H1 (cell line): ENCODE data around the gene CCDC120. TPM values are rescaled to one million over a fixed set of nuclear protein-coding genes. Genes with fewer than 3 reads are reported as not detected.

ENCODE experiments used
- CTCF ChIA-PET: fragments of 300-600 bp; sonication (Branson Sonifier 250); formaldehyde crosslinking; loops from one replicate; lab custom pipeline; 2021; ENCODE audit not compliant: partially characterized antibody; lab: Charles Lee
- POLR2A ChIA-PET: fragments of 300-600 bp; sonication (Branson Sonifier 250); formaldehyde crosslinking; loops from one replicate; lab custom pipeline; 2021; ENCODE audit warnings: inconsistent platforms; ENCODE audit not compliant: partially characterized antibody; lab: Charles Lee
- DNase-seq, 2 experiments: peaks; one replicate each; pipeline versions ENCODE4 v3.0.0 to v3.0.0-alpha.2; 2010 to 2022; ENCODE audit warnings: low spot score in 2 of 2, low read depth in 1 of 2, mixed read lengths in 1 of 2
- FAIRE-seq: peaks from 2 replicates; lab custom pipeline; 2011; peaks lifted over from hg19 to GRCh38; lab: Jason Lieb, UNC
- H2AFZ ChIP-seq: 2 replicates; pipeline ENCODE4 v1.8.1; 2012; ENCODE audit warnings: low read length, inconsistent platforms
- H2AK5ac ChIP-seq: 2 replicates; pipeline ENCODE4 v1.6.1; 2013; ENCODE audit warnings: low read depth, low read length
- H2BK120ac ChIP-seq: replicated peaks from 2 replicates; pipeline ENCODE3; 2013; ENCODE audit warnings: low read depth, low read length, inconsistent platforms
- H2BK12ac ChIP-seq: 2 replicates; pipeline ENCODE4 v1.6.1; 2013; ENCODE audit warnings: low read depth, low read length
- H2BK15ac ChIP-seq: 2 replicates; pipeline ENCODE4 v1.6.1; 2013; ENCODE audit warnings: low read length
- H2BK20ac ChIP-seq: 2 replicates; pipeline ENCODE4 v1.6.1; 2013; ENCODE audit warnings: low read length
- H2BK5ac ChIP-seq: 2 replicates; pipeline ENCODE4 v1.6.1; 2013; ENCODE audit warnings: low read depth, low read length
- H3K14ac ChIP-seq: 2 replicates; pipeline ENCODE4 v1.6.1; 2013; ENCODE audit warnings: inconsistent platforms; ENCODE audit not compliant: insufficient read length
- H3K18ac ChIP-seq: 2 replicates; pipeline ENCODE4 v1.6.1; 2013; ENCODE audit warnings: low read length; ENCODE audit errors: extremely low read depth
- H3K23ac ChIP-seq: 2 replicates; pipeline ENCODE4 v1.6.1; 2013; ENCODE audit warnings: inconsistent platforms; ENCODE audit not compliant: insufficient read length
- H3K23me2 ChIP-seq: 2 replicates; pipeline ENCODE4 v1.6.1; 2013; ENCODE audit warnings: low read depth, low read length
- H3K27ac ChIP-seq: 2 replicates; pipeline ENCODE4 v1.6.1; 2011; ENCODE audit warnings: low read depth, low read length, inconsistent platforms
- H3K27me3 ChIP-seq, 4 experiments: replicated peaks in 1 of 4; 1 replicate in 1 of 4; 2 replicates in 3 of 4; pipeline versions ENCODE4 v1.6.1 to v1.8.1; 2011 to 2013; ENCODE audit warnings: low read length in 3 of 4, mild to moderate bottlenecking in 3 of 4, inconsistent platforms in 2 of 4, mixed read lengths in 2 of 4, moderate library complexity in 1 of 4; ENCODE audit not compliant: control insufficient read depth in 3 of 4, insufficient read depth in 3 of 4; ENCODE audit errors: extremely low read depth in 1 of 4
- H3K36me3 ChIP-seq, 4 experiments: 2 replicates each; pipeline versions ENCODE4 v1.6.1 to v1.8.1; 2011 to 2013; ENCODE audit warnings: mild to moderate bottlenecking in 4 of 4, low read length in 3 of 4, moderate library complexity in 2 of 4, control low read depth in 1 of 4, inconsistent platforms in 1 of 4; ENCODE audit not compliant: insufficient read depth in 4 of 4, control insufficient read depth in 2 of 4
- H3K4ac ChIP-seq: replicated peaks from 2 replicates; pipeline ENCODE3; 2013; ENCODE audit warnings: low read length, low read depth, mixed read lengths, inconsistent platforms; ENCODE audit not compliant: insufficient read length
- H3K4me1 ChIP-seq, 4 experiments: replicated peaks in 1 of 4; 1 replicate in 1 of 4; 2 replicates in 3 of 4; pipeline versions ENCODE4 v1.6.1 to v1.8.1; 2011 to 2013; ENCODE audit warnings: low read length in 3 of 4, inconsistent platforms in 2 of 4, mixed read lengths in 1 of 4; ENCODE audit not compliant: insufficient read depth in 4 of 4, control insufficient read depth in 3 of 4
- H3K4me2 ChIP-seq, 2 experiments: 2 replicates each; pipeline versions ENCODE4 v1.6.1 to v1.8.1; 2011 to 2013; ENCODE audit warnings: low read depth in 2 of 2, low read length in 2 of 2, control low read depth in 1 of 2, inconsistent platforms in 1 of 2, mild to moderate bottlenecking in 1 of 2; ENCODE audit not compliant: insufficient read depth in 1 of 2
- H3K4me3 ChIP-seq, 4 experiments: fragments of 200-600, 300-600 bp in 1 of 4; sonication (generic), shearing (Covaris generic), sonication (Bioruptor Twin) in 1 of 4; 2 replicates each; pipeline versions ENCODE4 v1.5.1 to v1.8.1; 2011 to 2016; ENCODE audit warnings: low read length in 4 of 4, low read depth in 3 of 4, control low read depth in 2 of 4, inconsistent platforms in 2 of 4, mild to moderate bottlenecking in 2 of 4, mixed read lengths in 1 of 4, moderate library complexity in 1 of 4; ENCODE audit not compliant: insufficient read depth in 2 of 4; ENCODE audit errors: extremely low read depth in 1 of 4
- H3K56ac ChIP-seq: replicated peaks from 2 replicates; pipeline ENCODE3; 2013; ENCODE audit warnings: low read depth, mild to moderate bottlenecking, mixed read lengths, low read length, inconsistent platforms; ENCODE audit not compliant: insufficient read length
- H3K79me1 ChIP-seq: 2 replicates; pipeline ENCODE4 v1.6.1; 2013; ENCODE audit warnings: low read depth, low read length, control low read depth
- H3K79me2 ChIP-seq, 2 experiments: 2 replicates each; pipeline versions ENCODE4 v1.6.1 to v1.8.1; 2012 to 2013; ENCODE audit warnings: low read length in 2 of 2, mild to moderate bottlenecking in 2 of 2, inconsistent platforms in 1 of 2; ENCODE audit not compliant: insufficient read depth in 2 of 2, control insufficient read depth in 1 of 2
- H3K9ac ChIP-seq, 4 experiments: replicated peaks in 1 of 4; 1 replicate in 1 of 4; 2 replicates in 3 of 4; pipeline versions ENCODE4 v1.6.1 to v1.8.1; 2011 to 2013; ENCODE audit warnings: low read depth in 3 of 4, low read length in 3 of 4, control low read depth in 2 of 4, mild to moderate bottlenecking in 2 of 4, moderate library complexity in 2 of 4, inconsistent platforms in 1 of 4; ENCODE audit errors: extremely low read depth in 1 of 4
- H3K9me3 ChIP-seq, 2 experiments: 2 replicates each; pipeline versions ENCODE4 v1.6.1 to v1.8.1; 2012 to 2013; ENCODE audit warnings: mild to moderate bottlenecking in 2 of 2, moderate library complexity in 2 of 2, control low read depth in 1 of 2, inconsistent platforms in 1 of 2, low read depth in 1 of 2, low read length in 1 of 2, mixed read lengths in 1 of 2; ENCODE audit not compliant: insufficient read depth in 2 of 2
- H4K20me1 ChIP-seq, 2 experiments: replicated peaks in 1 of 2; 2 replicates each; pipeline versions ENCODE3 to v1.8.1; 2011 to 2013; ENCODE audit warnings: inconsistent platforms in 2 of 2, low read length in 2 of 2, mild to moderate bottlenecking in 1 of 2; ENCODE audit not compliant: insufficient read depth in 2 of 2, control insufficient read depth in 1 of 2
- H4K5ac ChIP-seq: 2 replicates; pipeline ENCODE4 v1.6.1; 2013; ENCODE audit warnings: low read length, low read depth, mixed read lengths, inconsistent platforms; ENCODE audit not compliant: insufficient read length
- H4K8ac ChIP-seq: 2 replicates; pipeline ENCODE4 v1.8.0; 2013; ENCODE audit warnings: mild to moderate bottlenecking, moderate library complexity, low read length, inconsistent platforms; ENCODE audit not compliant: insufficient read depth; ENCODE audit errors: extremely low read depth
- H4K91ac ChIP-seq: replicated peaks from 2 replicates; pipeline ENCODE3; 2013; ENCODE audit warnings: low read length, mixed read lengths, inconsistent platforms; ENCODE audit not compliant: insufficient read length
- CTBP2 ChIP-seq: IDR thresholded peaks from 2 replicates; pipeline ENCODE4 v1.7.0; 2011; ENCODE audit warnings: borderline replicate concordance, mild to moderate bottlenecking, moderate library complexity, mixed read lengths, low read length; ENCODE audit not compliant: insufficient read depth, insufficient read length
- EGR1 ChIP-seq: IDR thresholded peaks from 2 replicates; pipeline ENCODE4 v1.6.1; 2011; ENCODE audit warnings: low read depth, low read length, borderline replicate concordance
- KDM4A ChIP-seq: IDR thresholded peaks from one replicate; pipeline ENCODE4 v1.7.1; 2012; ENCODE audit warnings: low read depth, mild to moderate bottlenecking, moderate library complexity, low read length, inconsistent platforms; ENCODE audit not compliant: severe bottlenecking
- RFX5 ChIP-seq: IDR thresholded peaks from 2 replicates; pipeline ENCODE4 v1.6.1; 2011; ENCODE audit warnings: low read depth, low read length, improper control_type of control experiment, borderline replicate concordance
- WGBS, 2 experiments: shearing (Covaris generic) in 1 of 2; methylation state at CpG; one replicate each; pipeline versions ENCODE4 v1.1.6 to v1.1.7; 2013 to 2015; ENCODE audit warnings: low lambda C conversion rate in 2 of 2, mixed read lengths in 2 of 2, inconsistent platforms in 1 of 2, low coverage in 1 of 2, missing lambda C conversion rate in 1 of 2; ENCODE audit not compliant: insufficient replicate concordance in 2 of 2, insufficient coverage in 1 of 2, insufficient read length in 1 of 2; ENCODE audit errors: extremely low coverage in 1 of 2, missing lambda C conversion rate in 1 of 2; 5-methylcytosine and 5-hydroxymethylcytosine counted together
- polyA plus RNA-seq, 7 experiments: library from polyadenylated mRNA; depleted of rRNA in 3 of 7; stranded (reverse) in 5 of 7; unstranded in 2 of 7; fragments of >200 nt in 5 of 7; fragments of 200-250 nt in 2 of 7; gene quantifications; 1 replicate in 5 of 7; 2 replicates in 1 of 7; 4 replicates in 1 of 7; pipeline versions ENCODE4 v1.2.1 to v1.2.3, GENCODE V29; 2011 to 2013; ENCODE audit warnings: missing spikeins in 2 of 7, mixed read lengths in 2 of 7
- total RNA-seq: library from RNA; stranded (reverse); fragmentation: NEBNext Ultra II Directional; extraction: Animal tissue kit (Norgen Biotek cat#: 25700); gene quantifications from 2 replicates; pipeline ENCODE4 v1.2.1, GENCODE V29; 2021

Gene CCDC120
- total and polyA plus RNA-seq, 2 of the 8 experiments (the other 6 are each of a cell fraction or from before 2014, with no cell fraction given) = 4.9 to 11.9 TPM

- no peak for FAIRE-seq
- Histone ChIP-seq H3K27ac (no peak overlapping the region), H2AFZ (no peak overlapping the region)
Measured at GRCh38 chrX:49072712-49073095, 13.9 kb downstream of the CCDC120 start.

More at GRCh38 chrX:49072712-49073095, 13.9 kb downstream of the CCDC120 start:
- Histone ChIP-seq H4K5ac (no peak overlapping the region), H2BK15ac (no peak overlapping the region), H3K27me3 (no peaks in the 10 kb centered on the region), H4K8ac (no peak overlapping the region)
- no peak for TF ChIP-seq RFX5
- TF ChIP-seq KDM4A = peak; percentile 2
- no peak for TF ChIP-seq CTBP2
- TF ChIP-seq EGR1 = no peak
- TF ChIP-seq, all 59 proteins: peak for 1
- H3K18ac ChIP-seq = no peak overlapping the region
- no peaks in the 10 kb centered on the region for H3K79me2 ChIP-seq
- no peaks in the 10 kb centered on the region for H3K23me2 ChIP-seq
- peaks cover 0 to 7% (median 4%) of the 10 kb centered on the region in 4 experiments; a peak in 5 of 7 replicates for H3K4me1 ChIP-seq
- ChIA-PET CTCF (no interaction called here), POLR2A (interaction anchor here (0.9 to 2.1 kb wide), 3 partner anchors 13 to 101 kb away, joined by 3 to 6 read pairs (median 5); partner anchors contain the start of gene KCND1)
- no peaks in the 10 kb centered on the region for H4K20me1 ChIP-seq
- H2BK12ac ChIP-seq = no peak overlapping the region
- H3K56ac ChIP-seq = no peak overlapping the region
- no peak overlapping the region for H3K23ac ChIP-seq
- H2BK20ac ChIP-seq = no peak overlapping the region
- WGBS, 2 experiments = 2% methylated on average over 6 of the region's 10 CpGs; no CpG with 5 or more reads in 1 of the 2 experiments
- no peak for DNase-seq
- H3K4ac ChIP-seq = no peak overlapping the region
- no peak overlapping the region for H3K14ac ChIP-seq
- H4K91ac ChIP-seq = no peak overlapping the region
- H3K9me3 ChIP-seq = no peaks in the 10 kb centered on the region
- H2BK5ac ChIP-seq = no peak overlapping the region
- H3K79me1 ChIP-seq = no peaks in the 10 kb centered on the region
- H3K4me2 ChIP-seq = peak overlapping the region; percentile 74 to 87
- no peak overlapping the region for H2BK120ac ChIP-seq
- peaks cover 0 to 4% (median 0%) of the 10 kb centered on the region in 4 experiments; a peak in 3 of 8 replicates for H3K36me3 ChIP-seq
- H3K4me3 ChIP-seq = peak overlapping the region; percentile 53 to 96 (median 78)
- no peak overlapping the region for H2AK5ac ChIP-seq
- H3K9ac ChIP-seq = no peak overlapping the region
